Measurements from ENCODE around the gene CDK19. TPM values are rescaled to one million over a fixed set of nuclear protein-coding genes. Genes with fewer than 3 reads are reported as not detected.
A peak's percentile ranks its signal among the peaks of the same experiment; 100 is the strongest.
"Not testable (repeated sequence)": the region's sequence is repeated elsewhere in the genome, so short reads cannot be mapped to it uniquely, and the experiment has no call there.

The CDK19 gene
- polyA plus RNA-seq (2013, experiment 1 of 2; ENCODE audit: insufficient read length), result 15.8 TPM
- 18.2 TPM for polyA plus RNA-seq (2013, experiment 2 of 2; ENCODE audit: insufficient read length)

GRCh38 chr6:110815411-110816409 is at the start of gene CDK19:
TSS of gene CDK19 (minus strand) at chr6:110815469. CDS start at chr6:110815136, 333 bp downstream.
- DNase-seq, result peak; percentile 99

GRCh38 chr6:110864824-110865223 is 49.6 kb upstream of the CDK19 start:
- DNase-seq, result no peak

DNA sequence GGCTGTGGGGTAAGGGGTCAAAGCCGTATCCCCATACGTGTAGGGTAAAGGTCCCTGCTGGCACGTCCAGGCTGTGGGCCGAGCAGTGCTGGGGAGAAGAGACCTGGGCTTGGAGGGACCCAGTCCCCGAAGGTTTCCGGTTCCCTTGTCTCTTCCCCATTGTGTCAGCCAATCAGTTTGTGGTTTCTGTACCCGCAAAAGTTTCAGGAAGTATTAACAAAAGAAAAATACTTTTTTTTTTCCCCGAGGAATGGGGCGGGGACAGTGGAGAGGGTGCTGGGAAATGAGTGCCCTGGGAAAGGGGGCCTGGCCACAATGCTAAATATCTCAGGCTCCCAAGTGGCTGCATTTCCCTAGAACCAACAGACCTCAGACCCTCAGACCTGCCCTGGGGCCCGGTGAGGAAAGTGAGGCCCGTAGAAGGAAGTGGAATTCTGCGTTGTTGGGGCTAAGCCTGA is 44.1 kb upstream of the CDK19 start:
- no peak for DNase-seq

- no peak for DNase-seq
Observed at GRCh38 chr6:110858562-110859214, 43.4 kb upstream of the CDK19 start.

- DNase-seq, result no peak
Observed at GRCh38 chr6:110858016-110858415, 42.7 kb upstream of the CDK19 start.

DNA sequence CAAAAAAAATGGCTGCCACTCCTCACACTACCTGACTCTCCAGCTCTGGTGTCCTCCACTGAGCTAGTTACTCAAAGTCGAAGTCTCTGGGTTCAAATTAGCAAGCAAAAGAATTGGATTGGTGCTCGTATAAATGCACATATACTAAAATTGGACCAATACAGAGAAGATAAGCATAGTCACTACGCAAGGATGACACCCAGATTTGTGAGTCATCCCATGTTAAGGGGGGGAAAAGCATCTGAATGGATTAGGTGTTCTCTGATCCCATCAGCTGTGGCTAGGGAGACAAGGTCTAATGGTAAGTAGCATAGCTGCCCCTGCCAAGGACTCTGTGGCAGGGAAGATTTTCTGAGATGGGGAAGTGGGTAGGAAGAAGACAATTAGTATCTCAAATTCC is 41.0 kb upstream of the CDK19 start:
- no peak for DNase-seq

- no peak for DNase-seq
Observed at GRCh38 chr6:110853754-110854477, 38.6 kb upstream of the CDK19 start.

GRCh38 chr6:110852773-110853172 is 37.5 kb upstream of the CDK19 start:
- no peak for DNase-seq

- DNase-seq, result no peak
Observed at GRCh38 chr6:110849781-110850180, 34.5 kb upstream of the CDK19 start.

DNA sequence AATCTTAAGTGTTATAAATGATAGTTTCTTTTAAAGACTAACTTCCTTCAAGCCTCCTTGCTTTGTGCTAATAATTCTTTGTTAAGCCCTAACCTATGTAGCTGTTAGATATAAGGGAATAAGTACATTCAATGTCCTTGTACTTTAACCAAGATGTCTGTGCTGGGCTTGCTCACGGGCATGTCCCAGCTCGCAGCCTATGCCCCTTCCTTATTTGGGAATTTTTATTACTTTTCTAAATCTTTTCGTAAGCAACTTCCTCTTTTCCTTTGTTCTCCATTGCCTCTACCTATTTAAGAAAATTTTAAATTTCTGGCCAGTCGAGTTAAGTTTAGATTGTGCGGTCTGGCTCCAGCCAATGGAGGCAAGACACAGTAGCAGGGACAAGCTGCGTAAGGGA is 26.0 kb upstream of the CDK19 start:
- DNase-seq, result no peak

DNA sequence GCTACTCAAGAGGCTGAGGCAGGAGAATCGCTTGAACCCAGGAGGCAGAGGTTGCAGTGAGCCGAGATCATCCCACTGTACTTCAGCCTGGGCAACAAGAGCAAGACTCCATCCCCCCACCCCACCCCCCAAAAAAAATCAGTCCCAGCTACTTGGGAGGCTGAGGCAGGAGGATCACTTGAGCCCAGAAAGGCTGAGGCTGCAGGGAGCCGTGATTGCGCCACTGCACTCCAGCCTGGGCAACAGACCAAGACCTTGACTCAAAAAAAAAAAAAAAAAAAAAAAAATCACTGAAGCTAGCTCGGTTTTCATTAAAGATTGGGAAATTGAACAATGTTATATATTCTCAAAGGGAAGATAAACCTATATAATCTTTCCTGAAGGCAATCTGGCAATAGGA is 20.5 kb upstream of the CDK19 start:
- not testable (repeated sequence) for DNase-seq

- no peak for DNase-seq
Observed at GRCh38 chr6:110833831-110834230, 18.6 kb upstream of the CDK19 start.

- DNase-seq, result no peak
Observed at GRCh38 chr6:110831405-110831804, 16.1 kb upstream of the CDK19 start.

DNA sequence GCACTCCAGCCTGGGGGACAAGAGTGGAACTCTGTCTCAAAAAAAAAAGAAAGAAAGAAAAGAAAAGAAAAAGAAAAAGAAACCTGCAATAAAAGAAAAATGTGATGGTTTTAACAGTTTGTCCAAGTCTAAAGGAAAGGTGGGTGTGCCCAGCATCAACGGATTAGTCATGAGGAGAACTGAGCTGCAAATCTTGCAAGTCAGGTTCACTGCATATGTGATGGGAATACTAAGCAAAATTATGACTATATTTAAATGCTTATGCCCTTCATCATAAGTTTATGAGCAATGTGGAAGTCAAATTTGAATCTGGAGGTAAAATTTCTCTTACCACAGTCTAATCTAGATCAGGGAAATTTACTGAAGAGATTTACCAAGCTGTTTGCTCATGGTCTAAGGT is 13.1 kb upstream of the CDK19 start:
- DNase-seq, result no peak

DNA sequence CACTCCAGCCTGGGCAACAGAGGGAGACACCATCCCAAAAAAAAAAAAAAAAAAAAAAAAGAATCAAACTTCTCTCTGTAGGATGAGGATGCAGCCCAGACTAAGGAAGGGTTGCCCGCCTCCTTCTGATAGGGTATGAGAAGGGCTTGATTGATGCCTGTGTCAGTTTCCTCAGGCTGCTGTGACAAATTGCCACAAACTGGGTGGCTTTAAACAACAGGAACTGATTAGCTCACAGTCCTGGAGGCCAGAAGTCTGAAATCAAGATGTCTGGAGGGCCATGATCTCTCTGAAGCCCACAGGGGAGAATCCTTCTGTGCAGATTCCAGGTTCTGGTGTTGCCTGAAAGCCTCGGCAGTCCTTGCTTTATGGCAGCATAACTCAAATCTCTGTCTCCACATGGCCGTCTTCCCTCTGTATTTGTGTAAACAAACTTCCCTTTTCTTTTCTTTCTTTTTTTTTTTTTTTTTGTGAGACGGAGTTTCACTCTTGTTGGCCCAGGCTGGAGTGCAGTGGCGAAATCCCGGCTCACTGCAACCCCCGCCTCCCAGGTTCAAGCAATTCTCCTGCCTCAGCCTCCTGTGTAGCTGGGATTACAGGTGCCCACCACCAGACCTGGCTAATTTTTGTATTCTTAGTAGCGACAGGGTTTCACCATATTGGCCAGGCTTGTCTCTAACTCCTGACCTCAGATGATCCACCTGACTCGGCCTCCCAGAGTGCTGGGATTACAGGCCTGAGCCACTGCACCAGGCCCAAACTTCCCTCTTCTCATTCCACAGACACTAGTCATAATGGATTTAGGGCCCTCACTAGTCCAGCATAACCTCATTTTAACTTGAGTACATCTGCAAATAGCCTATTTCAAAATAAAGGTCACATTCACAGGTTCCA is 11.2 kb upstream of the CDK19 start:
- no peak for DNase-seq

GRCh38 chr6:110823146-110823545 is 7.9 kb upstream of the CDK19 start:
- peak; percentile 21 for DNase-seq

DNA sequence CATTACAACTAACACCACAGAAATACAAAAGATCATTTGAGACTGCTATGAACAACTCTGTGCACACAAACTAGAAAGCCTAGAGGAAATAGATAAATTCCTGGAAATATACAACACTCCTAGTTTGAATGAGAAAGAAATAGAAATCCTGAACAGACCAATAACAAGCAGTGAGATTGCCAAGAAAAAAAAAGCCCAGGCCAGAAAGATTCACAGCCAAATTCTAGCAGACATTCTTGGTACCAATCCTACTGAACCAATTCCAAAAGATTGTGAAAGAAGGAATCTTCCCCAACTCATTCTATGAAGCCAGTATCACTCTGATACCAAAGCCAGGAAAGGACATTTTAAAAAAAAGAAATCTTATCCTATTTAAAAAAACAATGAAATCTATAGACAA is 7.0 kb upstream of the CDK19 start:
- no peak for DNase-seq

DNA sequence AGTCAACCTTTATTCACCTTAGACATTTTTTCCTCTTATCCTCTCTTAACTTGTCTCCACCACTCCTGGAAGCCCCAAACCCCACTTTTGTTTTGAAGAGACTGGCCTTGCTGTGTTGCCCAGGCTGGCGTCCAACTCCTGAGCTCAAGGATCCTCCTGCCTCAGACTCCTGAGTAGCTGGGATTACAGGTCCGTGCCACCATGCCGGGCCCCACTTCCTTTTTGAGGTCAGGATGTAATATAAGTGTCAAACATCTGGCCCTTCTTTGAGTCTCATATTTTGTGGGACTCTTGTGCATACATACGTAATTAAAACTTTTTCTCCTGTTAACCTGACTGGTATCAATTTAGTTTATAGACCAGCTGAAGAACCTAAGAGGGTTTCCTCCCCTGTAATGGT is 1.4 kb upstream of the CDK19 start:
- DNase-seq, result no peak

DNA sequence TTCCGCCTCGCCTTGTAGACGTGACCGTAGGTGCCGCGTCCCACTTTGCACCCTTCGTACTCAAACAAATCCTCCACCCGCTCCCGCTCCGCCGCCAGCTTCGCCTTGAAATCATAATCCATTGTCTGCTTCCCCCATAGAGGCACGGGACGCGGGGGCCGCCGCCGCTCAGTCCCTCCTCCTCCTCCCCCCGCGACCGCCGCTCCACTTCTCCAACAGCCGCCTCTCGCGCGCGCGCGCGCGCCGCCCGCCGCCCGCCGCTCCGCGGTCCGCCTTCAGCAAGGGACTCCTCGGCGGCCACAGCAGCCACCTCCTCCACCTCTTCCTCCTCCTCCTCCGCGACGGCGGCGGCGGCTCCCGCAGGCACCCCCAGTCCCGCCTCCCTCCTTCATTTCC is 256 bp downstream of the CDK19 start:
- DNase-seq, result no peak

- peak; percentile 48 for DNase-seq
Observed at GRCh38 chr6:110814102-110815014, 911 bp downstream of the CDK19 start.
